GM10248 (cell line): ENCODE results near the gene HOXB5.
A peak's percentile ranks its signal among the peaks of the same experiment; 100 is the strongest.

ENCODE experiments used
- CTCF ChIA-PET: fragments of 300-600 bp; sonication (Branson Sonifier 250); formaldehyde crosslinking; extraction: SDS; loops from one replicate; lab custom pipeline; 2021; ENCODE audit warnings: antibody characterized with exemption; lab: Yijun Ruan, JAX
- POLR2A ChIA-PET: fragments of 350-650 bp; sonication (Branson Sonifier 250); formaldehyde crosslinking; extraction: SDS; loops from one replicate; lab custom pipeline; 2020; ENCODE audit warnings: antibody characterized with exemption; lab: Yijun Ruan, JAX
- DNase-seq: peaks from one replicate; pipeline ENCODE4 v3.0.0; 2012; ENCODE audit errors: extremely low spot score
- CTCF ChIP-seq: IDR thresholded peaks from 2 replicates; pipeline ENCODE4 v1.5.1; 2012; ENCODE audit warnings: mild to moderate bottlenecking, low read depth; ENCODE audit errors: extremely low read depth, missing control alignments, control extremely low read depth

The HOXB5 gene

GRCh38 chr17:48545022-48545375 is 48.6 kb downstream of the HOXB5 start, which contains the start of gene HOXB2:
Gene HOXB2, minus strand, starts transcription at chr17:48545109. Its CDS starts 198 bp downstream, at chr17:48544911.
- no peak for DNase-seq
- TF ChIP-seq CTCF: no peak
- ChIA-PET CTCF (no interaction called here), POLR2A (no interaction called here)

- no peak for TF ChIP-seq CTCF
- CTCF ChIA-PET: no interaction called here
- DNase-seq: peak; percentile 49
- POLR2A ChIA-PET: no interaction called here
Observed at GRCh38 chr17:48544349-48545021, 49.1 kb downstream of the HOXB5 start.

- no peak for DNase-seq
- TF ChIP-seq CTCF: no peak
- ChIA-PET POLR2A (no interaction called here), CTCF (interaction anchor here (1.6 kb wide), 1 partner anchor 22 kb away, joined by 3 read pairs; no protein-coding TSS in a partner anchor)
Observed at GRCh38 chr17:48543854-48544348, 49.7 kb downstream of the HOXB5 start.

GRCh38 chr17:48543107-48543853 is 50.3 kb downstream of the HOXB5 start:
- CTCF ChIA-PET: interaction anchor here (1.3 to 1.6 kb wide), 2 partner anchors 13 to 21 kb away, joined by 3 read pairs; no protein-coding TSS in a partner anchor
- POLR2A ChIA-PET: no interaction called here
- TF ChIP-seq CTCF: no peak
- DNase-seq: peak; percentile 72

- no peak for DNase-seq
- POLR2A ChIA-PET: no interaction called here
- TF ChIP-seq CTCF: no peak
- CTCF ChIA-PET: interaction anchor here (1.3 to 1.6 kb wide), 2 partner anchors 14 to 21 kb away, joined by 3 read pairs; no protein-coding TSS in a partner anchor
Observed at GRCh38 chr17:48542698-48543106, 50.9 kb downstream of the HOXB5 start.

- ChIA-PET POLR2A (no interaction called here), CTCF (interaction anchor here (0.8 to 1.6 kb wide), 3 partner anchors 15 to 59 kb away, joined by 3 read pairs; no protein-coding TSS in a partner anchor)
- no peak for DNase-seq
- no peak for TF ChIP-seq CTCF
Observed at GRCh38 chr17:48542114-48542656, 51.4 kb downstream of the HOXB5 start.
